Upper lobe of left lung (tissue), 6 donors: Measurements from ENCODE around the gene ANP32B. TPM values are rescaled to one million over a fixed set of nuclear protein-coding genes. Genes with fewer than 3 reads are reported as not detected.
A peak's percentile ranks its signal among the peaks of the same experiment; 100 is the strongest.

Experiments used
- ATAC-seq, 2 donors: fragments of 200-7000 bp; cut with Tn5 transposase; one replicate each; pipeline ENCODE4 v1.9.1; 2022; ENCODE audit warnings: mild to moderate bottlenecking in 2 of 2, moderate library complexity in 2 of 2; ENCODE audit not compliant: low FRiP score in 2 of 2
- DNase-seq, 2 donors: peaks; one replicate each; pipeline ENCODE4 v3.0.0-alpha.2; 2019 to 2020
- H3K27ac ChIP-seq, 4 donors: fragments of 200-600 bp; sonication (generic); one replicate each; pipeline ENCODE4 v1.5.1; 2016 to 2019
- H3K27me3 ChIP-seq, 4 donors: fragments of 200-600 bp; sonication (generic); one replicate each; pipeline ENCODE4 v1.5.1; 2017 to 2019
- H3K36me3 ChIP-seq, 4 donors: fragments of 200-600 bp; sonication (generic); one replicate each; pipeline ENCODE4 v1.5.1; 2016 to 2019
- H3K4me1 ChIP-seq, 4 donors: fragments of 200-600 bp; sonication (generic); one replicate each; pipeline ENCODE4 v1.5.1; 2018 to 2019
- H3K4me3 ChIP-seq, 4 donors: fragments of 200-600 bp; sonication (generic); one replicate each; pipeline ENCODE4 v1.5.1; 2017 to 2019; ENCODE audit warnings: mild to moderate bottlenecking in 2 of 4, moderate library complexity in 1 of 4
- H3K9me3 ChIP-seq, 4 donors: fragments of 200-600 bp; sonication (generic); one replicate each; pipeline ENCODE4 v1.5.1; 2018 to 2019
- EP300 ChIP-seq, 4 donors: sonication (generic); formaldehyde crosslinking; IDR thresholded peaks; one replicate each; pipeline ENCODE4 v1.5.1; 2017; ENCODE audit warnings: antibody characterized with exemption in 4 of 4, control low read depth in 2 of 4
- POLR2A ChIP-seq, 4 donors: fragments of 450-650 bp; IDR thresholded peaks; one replicate each; pipeline ENCODE4 v1.5.1; 2016 to 2017; ENCODE audit warnings: antibody characterized with exemption in 4 of 4, mild to moderate bottlenecking in 2 of 4
- POLR2AphosphoS5 ChIP-seq, 2 donors: sonication (generic); formaldehyde crosslinking; IDR thresholded peaks; one replicate each; pipeline ENCODE4 v1.5.1; 2017; ENCODE audit warnings: antibody characterized with exemption in 2 of 2
- WGBS, 2 donors: methylation state at CpG; one replicate each; pipeline ENCODE4 v1.1.5; 2017 to 2018; 5-methylcytosine and 5-hydroxymethylcytosine counted together
- total RNA-seq, 6 donors: library from RNA; depleted of rRNA in 4 of 6; stranded (reverse); fragments of >200 nt in 4 of 6; gene quantifications; one replicate each; pipeline versions ENCODE4 v1.1.0 to v1.2.1, GENCODE V29; 2016 to 2021
- TF ChIP-seq, protein P1 (sequence below), 6 experiments: fragments of 450-650 bp in 4 of 6; fragments of 200-600 bp in 2 of 6; sonication (generic) in 2 of 6; IDR thresholded peaks; one replicate each; pipeline ENCODE4 v1.5.1; 2016 to 2019; ENCODE audit warnings: antibody characterized with exemption in 6 of 6
- donor health status: DM: no; HTN: no; CAD: no; lungs with moderate emphysema.
- donor health status: DM: no; HTN: yes; CAD: no; lungs with severe emphysema.

The ANP32B gene
- total RNA-seq, 6 donors from 2014 or later: 34.1 to 116 (median 66.0) TPM

DNA sequence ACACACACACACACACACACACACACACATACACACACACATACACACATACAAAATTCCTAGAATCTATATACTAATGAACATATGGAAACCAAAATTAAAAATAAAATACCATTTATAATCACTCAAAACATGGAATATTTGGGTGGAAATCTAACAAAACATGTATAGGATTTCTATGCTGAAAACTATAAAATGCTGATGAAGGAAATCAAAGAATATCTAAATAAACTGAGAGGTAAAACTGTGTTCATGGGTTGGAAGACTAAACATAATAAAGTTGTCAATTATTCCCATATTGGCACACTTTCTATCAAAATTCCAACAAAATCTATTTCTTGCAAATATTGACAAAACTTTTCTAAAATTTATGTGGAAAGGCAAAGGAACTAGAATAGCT is 48.0 kb downstream of the ANP32B start:
- no peak overlapping the region for H3K4me3 ChIP-seq
- no peaks in the 10 kb centered on the region for H3K9me3 ChIP-seq
- peaks cover 0 to 8% (median 6%) of the 10 kb centered on the region in 4 donors for H3K4me1 ChIP-seq
- H3K27ac ChIP-seq: no peak overlapping the region
- ATAC-seq (no peak), DNase-seq (no peak)
- H3K27me3 ChIP-seq: no peaks in the 10 kb centered on the region
- TF ChIP-seq POLR2AphosphoS5 (IDR thresholded peaks at IDR 0.05) (no peak), EP300 (IDR thresholded peaks at IDR 0.05) (no peak), POLR2A (IDR thresholded peaks at IDR 0.05) (no peak)
- TF ChIP-seq, protein P1, sequence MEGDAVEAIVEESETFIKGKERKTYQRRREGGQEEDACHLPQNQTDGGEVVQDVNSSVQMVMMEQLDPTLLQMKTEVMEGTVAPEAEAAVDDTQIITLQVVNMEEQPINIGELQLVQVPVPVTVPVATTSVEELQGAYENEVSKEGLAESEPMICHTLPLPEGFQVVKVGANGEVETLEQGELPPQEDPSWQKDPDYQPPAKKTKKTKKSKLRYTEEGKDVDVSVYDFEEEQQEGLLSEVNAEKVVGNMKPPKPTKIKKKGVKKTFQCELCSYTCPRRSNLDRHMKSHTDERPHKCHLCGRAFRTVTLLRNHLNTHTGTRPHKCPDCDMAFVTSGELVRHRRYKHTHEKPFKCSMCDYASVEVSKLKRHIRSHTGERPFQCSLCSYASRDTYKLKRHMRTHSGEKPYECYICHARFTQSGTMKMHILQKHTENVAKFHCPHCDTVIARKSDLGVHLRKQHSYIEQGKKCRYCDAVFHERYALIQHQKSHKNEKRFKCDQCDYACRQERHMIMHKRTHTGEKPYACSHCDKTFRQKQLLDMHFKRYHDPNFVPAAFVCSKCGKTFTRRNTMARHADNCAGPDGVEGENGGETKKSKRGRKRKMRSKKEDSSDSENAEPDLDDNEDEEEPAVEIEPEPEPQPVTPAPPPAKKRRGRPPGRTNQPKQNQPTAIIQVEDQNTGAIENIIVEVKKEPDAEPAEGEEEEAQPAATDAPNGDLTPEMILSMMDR (IDR thresholded peaks at IDR 0.05): no peak
- no peaks in the 10 kb centered on the region for H3K36me3 ChIP-seq

DNA sequence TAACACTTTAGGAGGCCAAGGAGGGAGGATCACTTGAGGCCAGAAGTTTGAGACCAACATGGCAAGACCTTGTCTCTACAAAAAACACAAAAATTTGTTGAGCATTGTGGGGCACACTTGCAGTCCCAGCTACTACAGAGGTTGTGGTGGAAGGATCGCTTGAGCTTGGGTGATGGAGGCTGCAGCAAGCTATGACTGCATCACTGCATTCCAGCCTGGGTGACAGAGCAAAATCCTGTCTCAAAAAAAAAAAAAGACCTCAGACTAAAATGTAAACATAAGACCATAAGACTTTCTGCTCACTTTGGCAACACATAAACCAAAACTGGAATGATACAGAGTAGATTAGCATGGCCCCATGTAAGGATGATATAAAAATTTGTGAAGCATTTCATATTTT is 48.8 kb downstream of the ANP32B start:
- 53 to 100% methylated on average over 1 of the region's 1 CpG for WGBS, 2 donors
- DNase-seq: no peak
- no peaks in the 10 kb centered on the region for H3K9me3 ChIP-seq
- H3K4me1 ChIP-seq: peaks cover under 1 to 8% (median 7%) of the 10 kb centered on the region in 4 donors
- TF ChIP-seq POLR2A (IDR thresholded peaks at IDR 0.05) (no peak), EP300 (IDR thresholded peaks at IDR 0.05) (no peak), POLR2AphosphoS5 (IDR thresholded peaks at IDR 0.05) (no peak)
- TF ChIP-seq, protein P1 (IDR thresholded peaks at IDR 0.05): no peak
- no peak overlapping the region for H3K4me3 ChIP-seq
- ATAC-seq: no peak
- H3K27me3 ChIP-seq: no peaks in the 10 kb centered on the region
- H3K36me3 ChIP-seq: no peaks in the 10 kb centered on the region
- H3K27ac ChIP-seq: no peak overlapping the region

DNA sequence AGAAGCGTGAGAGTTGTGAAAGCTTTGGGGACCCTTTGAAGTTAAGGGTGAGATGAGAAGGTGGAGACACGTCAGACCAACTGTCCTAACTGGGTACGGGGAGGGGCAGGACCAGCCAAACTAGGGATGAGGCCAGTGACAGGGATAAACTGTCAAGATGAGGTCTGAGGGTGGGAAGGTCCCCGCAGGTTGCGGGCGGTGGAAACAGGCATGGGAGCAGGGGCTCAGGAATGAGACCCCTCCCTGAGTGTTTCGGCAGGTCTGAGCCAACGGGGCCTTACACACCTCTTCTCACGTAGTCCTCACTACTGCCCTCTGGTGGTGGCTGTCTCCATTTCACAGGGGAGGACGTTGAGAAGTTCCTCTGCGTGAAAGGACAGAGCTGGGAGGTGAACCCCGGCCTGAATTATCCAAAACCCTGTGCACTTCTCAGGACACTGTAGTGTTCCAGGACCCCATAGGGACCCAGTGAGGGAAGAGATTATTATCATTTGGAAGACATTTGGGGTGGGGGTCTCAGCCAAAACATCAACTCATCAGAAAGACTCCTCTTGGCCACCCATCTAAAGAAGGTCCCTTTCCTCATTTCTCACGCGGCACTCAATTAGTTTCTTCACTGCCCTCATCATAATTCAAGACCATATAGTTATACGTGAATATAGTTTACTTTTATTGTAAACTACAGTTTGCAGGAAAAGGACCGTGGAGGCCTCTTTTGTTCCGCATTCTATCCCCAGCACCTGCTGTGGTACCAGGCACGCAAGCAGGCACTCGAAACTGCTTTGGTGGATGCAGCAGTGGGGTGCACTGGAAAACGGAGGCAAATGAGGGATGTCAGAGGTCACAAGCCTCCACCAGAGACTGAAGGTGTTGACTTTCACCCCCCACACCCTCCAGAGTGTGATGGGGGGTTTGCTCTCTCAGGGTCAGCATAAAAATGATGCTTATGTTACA is 51.7 kb downstream of the ANP32B start:
- 38 to 41% methylated on average over 20 of the region's 20 CpGs for WGBS, 2 donors
- ATAC-seq: peak; percentile 85 to 90
- Histone ChIP-seq H3K27ac (peak overlapping the region in 1 of 4 donors; percentile 21), H3K4me3 (peak overlapping the region in 1 of 4 donors; percentile 25), H3K4me1 (peaks cover 8 to 19% (median 13%) of the 10 kb centered on the region in 4 donors), H3K36me3 (no peaks in the 10 kb centered on the region), H3K9me3 (no peaks in the 10 kb centered on the region), H3K27me3 (no peaks in the 10 kb centered on the region)
- TF ChIP-seq, protein P1 (IDR thresholded peaks at IDR 0.05): peak; percentile 72 to 92 (median 82)
- TF ChIP-seq POLR2AphosphoS5 (IDR thresholded peaks at IDR 0.05): no peak
- DNase-seq: peak in 1 of 2 donors; percentile 84

DNA sequence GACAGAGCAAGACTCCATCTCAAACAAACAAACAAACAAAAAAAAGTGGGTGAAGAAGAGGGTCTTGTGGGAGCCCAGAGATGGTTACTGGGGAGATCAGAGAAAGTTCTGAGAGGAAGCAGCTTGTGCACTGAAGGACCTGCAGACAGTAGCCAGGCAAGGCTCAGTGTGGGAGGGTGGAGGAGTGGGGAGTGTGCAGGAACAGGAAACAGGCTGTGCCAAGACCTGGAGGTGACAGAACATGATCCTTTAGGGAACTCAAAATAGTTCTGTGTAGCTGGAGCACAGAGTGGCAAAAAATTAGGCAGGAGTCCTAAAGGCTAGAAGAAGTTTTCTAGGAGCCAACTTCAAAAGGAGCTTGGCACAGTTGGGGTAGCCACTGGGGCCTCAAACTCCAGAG is 54.2 kb downstream of the ANP32B start:
- ATAC-seq (peak; percentile 55 to 74), DNase-seq (peak in 1 of 2 donors; percentile 31)
- no peak overlapping the region for H3K4me3 ChIP-seq
- no peaks in the 10 kb centered on the region for H3K27me3 ChIP-seq
- H3K27ac ChIP-seq: peak overlapping the region in 1 of 4 donors; percentile 5
- no peak for TF ChIP-seq EP300 (IDR thresholded peaks at IDR 0.05)
- no peak for TF ChIP-seq POLR2A (IDR thresholded peaks at IDR 0.05)
- TF ChIP-seq, protein P1 (IDR thresholded peaks at IDR 0.05): no peak
- TF ChIP-seq POLR2AphosphoS5 (IDR thresholded peaks at IDR 0.05): no peak
- no peaks in the 10 kb centered on the region for H3K36me3 ChIP-seq
- peaks cover 8 to 19% (median 13%) of the 10 kb centered on the region in 4 donors for H3K4me1 ChIP-seq
- H3K9me3 ChIP-seq: no peaks in the 10 kb centered on the region
